SK-N-SH (cell line): Measurements from ENCODE around the gene KYAT1. TPM values are rescaled to one million over a fixed set of nuclear protein-coding genes. Genes with fewer than 3 reads are reported as not detected.

ENCODE experiments used
- CTCF ChIA-PET: fragments of 300-600, 350-600 bp; formaldehyde crosslinking; extraction: SDS; loops from one replicate; lab custom pipeline; 2021; lab: Yijun Ruan, JAX
- POLR2A ChIA-PET: fragments of 350-600 bp; sonication (Branson Sonifier 250); formaldehyde crosslinking; extraction: SDS; loops from one replicate; lab custom pipeline; 2020; ENCODE audit warnings: antibody characterized with exemption, inconsistent platforms; lab: Yijun Ruan, JAX
- DNase-seq: peaks from one replicate; pipeline ENCODE4 v3.0.0; 2012
- H2AFZ ChIP-seq: fragments of 200-600 bp; sonication (generic); 2 replicates; pipeline ENCODE4 v1.8.1; 2016; ENCODE audit warnings: antibody characterized with exemption, mild to moderate bottlenecking, low read depth
- H3F3A ChIP-seq: fragments of 200-600 bp; sonication (generic); replicated peaks from 2 replicates; pipeline ENCODE3; 2016; ENCODE audit warnings: antibody characterized with exemption, mild to moderate bottlenecking; ENCODE audit not compliant: insufficient read depth
- H3K27ac ChIP-seq, 2 experiments: fragments of 200-500 bp in 1 of 2; fragments of 200-600 bp in 1 of 2; sonication (Bioruptor generic) in 1 of 2; sonication (generic), shearing (Covaris generic) in 1 of 2; 2 replicates each; pipeline versions ENCODE4 v1.5.1 to v1.6.1; 2014 to 2016; ENCODE audit warnings: low read depth in 2 of 2, inconsistent platforms in 1 of 2, low read length in 1 of 2, mild to moderate bottlenecking in 1 of 2, mixed read lengths in 1 of 2
- H3K27me3 ChIP-seq: fragments of 200-600 bp; sonication (generic), shearing (Covaris generic); 2 replicates; pipeline ENCODE4 v1.6.1; 2016; ENCODE audit warnings: mixed run types; ENCODE audit not compliant: insufficient read depth
- H3K36me3 ChIP-seq, 2 experiments: fragments of 200-500 bp in 1 of 2; fragments of 200-600 bp in 1 of 2; sonication (Bioruptor generic) in 1 of 2; sonication (generic) in 1 of 2; replicated peaks in 1 of 2; 2 replicates each; pipeline versions ENCODE3 to v1.5.1; 2014 to 2016; ENCODE audit warnings: low read length in 1 of 2, mild to moderate bottlenecking in 1 of 2; ENCODE audit not compliant: insufficient read depth in 2 of 2, control insufficient read depth in 1 of 2
- H3K4me1 ChIP-seq, 2 experiments: fragments of 200-500 bp in 1 of 2; fragments of 200-600 bp in 1 of 2; sonication (Bioruptor generic) in 1 of 2; sonication (generic), shearing (Covaris generic) in 1 of 2; 2 replicates each; pipeline versions ENCODE4 v1.5.1 to v1.6.1; 2014 to 2016; ENCODE audit warnings: low read depth in 1 of 2, low read length in 1 of 2, mixed run types in 1 of 2; ENCODE audit not compliant: insufficient read depth in 2 of 2, control insufficient read depth in 1 of 2
- H3K4me2 ChIP-seq: fragments of 200-600 bp; sonication (generic), shearing (Covaris generic); 2 replicates; pipeline ENCODE4 v1.6.1; 2017; ENCODE audit warnings: mixed run types
- H3K4me3 ChIP-seq, 2 experiments: fragments of 200-500 bp in 1 of 2; fragments of 200-600 bp in 1 of 2; sonication (Bioruptor generic) in 1 of 2; sonication (generic), shearing (Covaris generic) in 1 of 2; 2 replicates each; pipeline versions ENCODE4 v1.5.1 to v1.8.1; 2014 to 2016; ENCODE audit warnings: low read depth in 2 of 2, inconsistent platforms in 1 of 2, low read length in 1 of 2, mild to moderate bottlenecking in 1 of 2, mixed read lengths in 1 of 2, moderate library complexity in 1 of 2
- H3K79me2 ChIP-seq: fragments of 200-600 bp; sonication (generic); 2 replicates; pipeline ENCODE4 v1.8.1; 2017; ENCODE audit warnings: mild to moderate bottlenecking; ENCODE audit not compliant: insufficient read depth
- H3K9ac ChIP-seq: fragments of 200-600 bp; sonication (generic); 2 replicates; pipeline ENCODE4 v1.6.1; 2017; ENCODE audit warnings: mixed run types
- H3K9me2 ChIP-seq: fragments of 200-600 bp; sonication (generic); 2 replicates; pipeline ENCODE4 v1.6.1; 2017; ENCODE audit warnings: mixed run types
- H3K9me3 ChIP-seq: fragments of 200-600 bp; sonication (generic); 2 replicates; pipeline ENCODE4 v1.6.1; 2017; ENCODE audit warnings: mixed run types, mild to moderate bottlenecking, moderate library complexity
- H4K20me1 ChIP-seq: fragments of 200-600 bp; sonication (generic); 2 replicates; pipeline ENCODE4 v1.6.1; 2017; ENCODE audit warnings: mild to moderate bottlenecking, mixed run types; ENCODE audit not compliant: insufficient read depth
- CHD2 ChIP-seq: fragments of 150-350 bp; IDR thresholded peaks from 2 replicates; pipeline ENCODE4 v1.6.1; 2018; ENCODE audit warnings: low read length; ENCODE audit not compliant: partially characterized antibody
- ELF1 ChIP-seq: IDR thresholded peaks from 2 replicates; pipeline ENCODE4 v1.4.0; 2012
- EP300 ChIP-seq, 2 experiments: IDR thresholded peaks; 2 replicates each; pipeline versions ENCODE4 v1.4.0 to v1.6.1; 2012; ENCODE audit warnings: borderline replicate concordance in 1 of 2, low read depth in 1 of 2, low read length in 1 of 2
- EZH2phosphoT487 ChIP-seq: fragments of 200-600 bp; sonication (generic); IDR thresholded peaks from 2 replicates; pipeline ENCODE4 v1.6.1; 2017; ENCODE audit warnings: low read depth, mixed run types, mild to moderate bottlenecking, antibody characterized with exemption, moderate library complexity, borderline replicate concordance
- FOSL2 ChIP-seq: IDR thresholded peaks from 2 replicates; pipeline ENCODE4 v1.4.0; 2012; ENCODE audit warnings: low read depth, mild to moderate bottlenecking, moderate library complexity, borderline replicate concordance
- FOXJ3 ChIP-seq: sonication (generic); formaldehyde crosslinking; IDR thresholded peaks from 2 replicates; pipeline ENCODE4 v1.5.1; 2020; ENCODE audit warnings: mild to moderate bottlenecking, missing genetic modification reagents
- FOXM1 ChIP-seq: IDR thresholded peaks from 2 replicates; pipeline ENCODE4 v1.4.0; 2012; ENCODE audit warnings: low read depth, mild to moderate bottlenecking
- MXI1 ChIP-seq: IDR thresholded peaks from 2 replicates; pipeline ENCODE4 v1.6.1; 2012; ENCODE audit warnings: mild to moderate bottlenecking, low read depth, low read length, improper control_type of control experiment
- NRF1 ChIP-seq: IDR thresholded peaks from 2 replicates; pipeline ENCODE4 v1.6.1; 2012; ENCODE audit warnings: low read depth, mild to moderate bottlenecking, low read length
- PBX3 ChIP-seq: IDR thresholded peaks from 2 replicates; pipeline ENCODE4; 2012
- RAD21 ChIP-seq: IDR thresholded peaks from 2 replicates; pipeline ENCODE4 v1.6.1; 2012; ENCODE audit warnings: mild to moderate bottlenecking, low read length
- REST ChIP-seq: IDR thresholded peaks from 2 replicates; pipeline ENCODE4 v1.6.1; 2012; ENCODE audit warnings: mild to moderate bottlenecking, low read depth, low read length, moderate library complexity
- RFX5 ChIP-seq: IDR thresholded peaks from 2 replicates; pipeline ENCODE4 v1.6.1; 2012; ENCODE audit warnings: mild to moderate bottlenecking, improper control_type of control experiment, low read length
- RXRA ChIP-seq: IDR thresholded peaks from 2 replicates; pipeline ENCODE4 v1.4.0; 2012; ENCODE audit warnings: low read depth, mild to moderate bottlenecking, borderline replicate concordance
- SIN3A ChIP-seq: IDR thresholded peaks from 2 replicates; pipeline ENCODE4 v1.6.1; 2012; ENCODE audit warnings: low read depth, mild to moderate bottlenecking, low read length, moderate library complexity, borderline replicate concordance
- TAF1 ChIP-seq: IDR thresholded peaks from 2 replicates; pipeline ENCODE4 v1.6.1; 2012; ENCODE audit warnings: low read depth, mild to moderate bottlenecking, low read length, moderate library complexity, borderline replicate concordance
- TCF12 ChIP-seq: IDR thresholded peaks from 2 replicates; pipeline ENCODE4 v1.4.0; 2012
- TEAD4 ChIP-seq: IDR thresholded peaks from 2 replicates; pipeline ENCODE4 v1.4.0; 2012; ENCODE audit warnings: mild to moderate bottlenecking, borderline replicate concordance; ENCODE audit not compliant: insufficient read depth
- USF2 ChIP-seq: fragments of 150-350 bp; IDR thresholded peaks from 2 replicates; pipeline ENCODE4 v1.6.1; 2017; ENCODE audit warnings: antibody characterized with exemption, low read length, low read depth, borderline replicate concordance
- WGBS: methylation state at CpG from one replicate; pipeline ENCODE4 v1.1.6; 2017; ENCODE audit warnings: low lambda C conversion rate; 5-methylcytosine and 5-hydroxymethylcytosine counted together
- polyA plus RNA-seq, 3 experiments: library from polyadenylated mRNA; depleted of rRNA; stranded (reverse); fragments of >200 nt; gene quantifications; 2 replicates each; pipeline ENCODE4 v1.2.3, GENCODE V29; 2012

Gene KYAT1
- polyA plus RNA-seq, 1 of the 3 experiments (the other 2 are of a cell fraction) = 9.4 TPM

GRCh38 chr9:128885376-128885775, 3.6 kb upstream of the KYAT1 start:
- Histone ChIP-seq H3K36me3 (peaks cover 8 to 14% of the 10 kb centered on the region in 2 experiments), H3K27me3 (no peaks in the 10 kb centered on the region), H3K4me3 (no peak overlapping the region), H3K27ac (no peak overlapping the region), H2AFZ (no peak overlapping the region), H3K4me2 (no peak overlapping the region), H3K9ac (no peak overlapping the region), H3K9me2 (no peaks in the 10 kb centered on the region), H3F3A (peaks cover 15% of the 10 kb centered on the region), H3K79me2 (peaks cover 96% of the 10 kb centered on the region), H4K20me1 (no peaks in the 10 kb centered on the region; the same call in 1 of the 2 replicates), H3K4me1 (peaks cover 13 to 16% of the 10 kb centered on the region in 2 experiments; a peak in 2 of 4 replicates), H3K9me3 (no peaks in the 10 kb centered on the region)
- ChIA-PET POLR2A (no interaction called here), CTCF (interaction anchor here (1.2 to 1.8 kb wide), 2 partner anchors 43 to 58 kb away, joined by 3 to 5 read pairs; no protein-coding TSS in a partner anchor)
- WGBS = 97% methylated on average over 8 of the region's 8 CpGs
- TF ChIP-seq SIN3A = no peak
- TF ChIP-seq PBX3 = no peak
- no peak for TF ChIP-seq RFX5
- TF ChIP-seq TAF1 = no peak
- no peak for TF ChIP-seq ELF1
- no peak for TF ChIP-seq CHD2
- TF ChIP-seq FOXJ3 (CRISPR knock-in tag) = no peak
- TF ChIP-seq USF2 = no peak
- no peak for TF ChIP-seq EP300 (IDR thresholded peaks at IDR 0.05; ENCODE audit: borderline replicate concordance in 1 of 2, low read depth in 1 of 2, low read length in 1 of 2)
- TF ChIP-seq MXI1 = no peak
- no peak for TF ChIP-seq TEAD4
- no peak for TF ChIP-seq TCF12
- TF ChIP-seq REST = no peak
- TF ChIP-seq RXRA = no peak
- no peak for TF ChIP-seq FOSL2
- TF ChIP-seq EZH2phosphoT487 = no peak
- TF ChIP-seq NRF1 = no peak
- TF ChIP-seq FOXM1 = no peak
- no peak for TF ChIP-seq RAD21
- DNase-seq = no peak
